ENCODE data around the gene ERBB4.

DNA sequence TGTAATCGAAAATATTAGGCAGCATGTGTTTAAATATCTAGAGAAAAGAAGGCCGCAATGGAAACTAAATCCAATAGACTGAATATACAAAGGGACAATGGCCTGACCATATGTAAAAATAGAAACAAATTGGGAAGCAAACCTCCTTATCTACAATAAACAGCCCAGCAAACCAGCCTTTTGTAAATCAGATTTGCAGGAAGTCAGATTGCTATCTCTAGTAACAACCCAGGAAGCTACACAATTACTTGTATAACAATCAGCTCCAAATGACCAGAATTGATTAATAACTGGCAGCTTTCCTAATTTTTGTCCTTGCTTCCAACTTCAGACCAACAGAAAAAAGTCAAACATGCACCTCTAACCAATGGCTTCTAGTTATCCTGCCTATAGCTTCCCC is 1122.2 kb downstream of the ERBB4 start:
- TF ChIP-seq, protein P1, sequence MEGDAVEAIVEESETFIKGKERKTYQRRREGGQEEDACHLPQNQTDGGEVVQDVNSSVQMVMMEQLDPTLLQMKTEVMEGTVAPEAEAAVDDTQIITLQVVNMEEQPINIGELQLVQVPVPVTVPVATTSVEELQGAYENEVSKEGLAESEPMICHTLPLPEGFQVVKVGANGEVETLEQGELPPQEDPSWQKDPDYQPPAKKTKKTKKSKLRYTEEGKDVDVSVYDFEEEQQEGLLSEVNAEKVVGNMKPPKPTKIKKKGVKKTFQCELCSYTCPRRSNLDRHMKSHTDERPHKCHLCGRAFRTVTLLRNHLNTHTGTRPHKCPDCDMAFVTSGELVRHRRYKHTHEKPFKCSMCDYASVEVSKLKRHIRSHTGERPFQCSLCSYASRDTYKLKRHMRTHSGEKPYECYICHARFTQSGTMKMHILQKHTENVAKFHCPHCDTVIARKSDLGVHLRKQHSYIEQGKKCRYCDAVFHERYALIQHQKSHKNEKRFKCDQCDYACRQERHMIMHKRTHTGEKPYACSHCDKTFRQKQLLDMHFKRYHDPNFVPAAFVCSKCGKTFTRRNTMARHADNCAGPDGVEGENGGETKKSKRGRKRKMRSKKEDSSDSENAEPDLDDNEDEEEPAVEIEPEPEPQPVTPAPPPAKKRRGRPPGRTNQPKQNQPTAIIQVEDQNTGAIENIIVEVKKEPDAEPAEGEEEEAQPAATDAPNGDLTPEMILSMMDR (IDR thresholded peaks at IDR 0.05; ENCODE audit: low read length) = no peak
- no peak for TF ChIP-seq EZH2 (optimal IDR thresholded peaks at IDR 0.05; ENCODE audit: low read depth, low read length)

Measured in MM.1S (cell line).